CD4-positive, alpha-beta T cell (primary cell): ENCODE results near the gene RNF169. TPM values are rescaled to one million over a fixed set of nuclear protein-coding genes. Genes with fewer than 3 reads are reported as not detected.

ENCODE experiments used
- ATAC-seq: fragments of 200-7000 bp; cut with Tn5 transposase; one replicate; pipeline ENCODE4 v1.10.0; 2022; ENCODE audit warnings: mild to moderate bottlenecking; ENCODE audit not compliant: poor library complexity
- CTCF ChIA-PET: fragments of 350-600 bp; sonication (Branson Sonifier 250); formaldehyde crosslinking; loops from one replicate; lab custom pipeline; 2021; ENCODE audit warnings: antibody characterized with exemption, inconsistent platforms; lab: Charles Lee
- POLR2A ChIA-PET: fragments of 350-600 bp; sonication (Branson Sonifier 250); formaldehyde crosslinking; loops from one replicate; lab custom pipeline; 2021; ENCODE audit warnings: antibody characterized with exemption, inconsistent platforms; lab: Charles Lee
- DNase-seq, 14 experiments: peaks; one replicate each; pipeline ENCODE4 v3.0.0-alpha.2; 2013 to 2020; ENCODE audit warnings: mixed read lengths in 2 of 14
- H3K27ac ChIP-seq, 2 donors: one replicate each; pipeline versions ENCODE4 v1.5.1 to v1.7.0; 2013; ENCODE audit warnings: low read length in 2 of 2, low read depth in 1 of 2, mild to moderate bottlenecking in 1 of 2
- H3K27me3 ChIP-seq, 2 experiments: 1 replicate in 1 of 2; 2 replicates in 1 of 2; pipeline versions ENCODE4 v1.6.1 to v1.7.0; 2013; ENCODE audit warnings: low read length in 2 of 2, control low read depth in 1 of 2, mild to moderate bottlenecking in 1 of 2, moderate library complexity in 1 of 2; ENCODE audit not compliant: insufficient read depth in 2 of 2, control insufficient read depth in 1 of 2
- H3K36me3 ChIP-seq: one replicate; pipeline ENCODE4 v1.6.1; 2013; ENCODE audit warnings: low read length, control low read depth; ENCODE audit not compliant: insufficient read depth
- H3K4me1 ChIP-seq: one replicate; pipeline ENCODE4 v1.6.1; 2013; ENCODE audit warnings: low read length, control low read depth; ENCODE audit not compliant: insufficient read depth
- H3K4me3 ChIP-seq: one replicate; pipeline ENCODE4 v1.5.1; 2013; ENCODE audit warnings: mild to moderate bottlenecking, low read length, moderate library complexity
- H3K9me3 ChIP-seq, 2 experiments: 1 replicate in 1 of 2; 2 replicates in 1 of 2; pipeline versions ENCODE4 v1.6.1 to v1.7.0; 2013; ENCODE audit warnings: low read length in 2 of 2, mild to moderate bottlenecking in 2 of 2, control low read depth in 1 of 2, moderate library complexity in 1 of 2; ENCODE audit not compliant: control insufficient read depth in 1 of 2, insufficient read depth in 1 of 2
- H3K27ac Mint-ChIP-seq: one replicate; pipeline ENCODE4 v1.8.0; 2020; ENCODE audit warnings: mixed read lengths
- H3K27me3 Mint-ChIP-seq: one replicate; pipeline ENCODE4 v1.8.0; 2021; ENCODE audit warnings: mixed read lengths
- H3K36me3 Mint-ChIP-seq: one replicate; pipeline ENCODE4 v1.8.0; 2021; ENCODE audit warnings: low read depth, mixed read lengths
- H3K4me1 Mint-ChIP-seq: one replicate; pipeline ENCODE4 v1.8.0; 2021; ENCODE audit warnings: low read depth, mixed read lengths
- H3K4me3 Mint-ChIP-seq: one replicate; pipeline ENCODE4 v1.8.0; 2020; ENCODE audit warnings: mild to moderate bottlenecking, mixed read lengths
- H3K9me3 Mint-ChIP-seq: one replicate; pipeline ENCODE4 v1.8.0; 2020; ENCODE audit warnings: mixed read lengths
- CTCF ChIP-seq: fragments of 200-600 bp; IDR thresholded peaks from one replicate; pipeline ENCODE4 v1.8.0; 2022; ENCODE audit warnings: antibody characterized with exemption, mild to moderate bottlenecking
- intact Hi-C, 2 experiments: fragments of 100-400 bp; cut with DNase I in 1 of 2; cut with micrococcal nuclease in 1 of 2; formaldehyde crosslinking; loops; one replicate each; pipeline versions ENCODE4 v1.15.1 to v1.9.0; 2023 to 2025; cut with DNase I, micrococcal nuclease
- total RNA-seq, 174 experiments: library from RNA in 2 of 174; stranded (reverse) in 2 of 174; gene quantifications; one replicate each; pipeline ENCODE4 v1.2.3 and lab custom pipeline; 2021 to 2026

RNF169 gene
- total RNA-seq, 2 experiments from 2014 or later, result 15.2 to 15.5 TPM

DNA sequence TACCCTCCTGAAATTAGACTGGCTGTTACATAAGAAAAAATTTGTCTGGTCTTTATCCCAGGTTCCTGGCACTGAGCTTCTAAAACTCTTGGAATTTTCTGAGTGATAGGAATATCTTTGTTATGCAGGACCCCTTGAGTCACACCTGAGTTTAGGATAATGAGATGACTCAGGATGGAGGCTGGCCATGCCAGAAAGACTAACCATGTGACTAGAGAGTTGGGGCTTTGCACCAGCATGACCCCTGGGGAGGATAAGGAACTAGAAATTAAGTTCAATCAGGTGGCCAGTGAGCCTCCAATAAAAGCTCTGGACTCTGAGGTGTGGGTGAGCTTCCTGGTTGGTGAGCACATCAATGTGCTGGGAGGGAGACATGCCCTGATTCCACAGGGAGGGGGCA lies 112.1 kb downstream of the RNF169 start:
- intact Hi-C loops, result no loop called here
- CTCF ChIA-PET, result no interaction called here

DNA sequence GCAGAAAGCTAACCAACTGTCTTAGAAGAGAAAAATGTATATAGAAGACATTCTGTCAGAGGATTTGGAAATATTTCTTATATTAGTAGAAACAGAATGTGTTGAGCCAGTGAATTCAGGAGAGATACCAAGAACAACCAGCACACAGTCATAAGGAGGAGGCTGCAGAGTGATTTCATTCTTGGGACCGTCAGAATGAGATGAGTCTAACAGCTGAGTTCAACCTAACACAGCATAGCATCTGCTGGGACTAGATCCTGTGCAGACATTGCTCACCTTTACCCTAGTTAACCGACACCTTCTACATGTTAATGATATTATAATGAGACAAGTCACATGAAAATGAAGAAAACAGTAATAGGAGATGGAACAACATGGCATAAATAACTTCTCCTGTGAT lies 114.8 kb downstream of the RNF169 start:
- intact Hi-C loops, result no loop called here
- Mint-ChIP-seq H3K27me3 (no peaks in the 10 kb centered on the region), H3K27ac (no peak overlapping the region), H3K36me3 (peaks cover 97% of the 10 kb centered on the region), H3K9me3 (peaks cover 18% of the 10 kb centered on the region), H3K4me1 (no peaks in the 10 kb centered on the region), H3K4me3 (no peak overlapping the region)
- DNase-seq (no peak), ATAC-seq (no peak)
- Histone ChIP-seq H3K9me3 (peaks cover 29 to 50% of the 10 kb centered on the region in 2 experiments), H3K4me1 (peaks cover 5% of the 10 kb centered on the region), H3K27ac (no peak overlapping the region), H3K27me3 (no peaks in the 10 kb centered on the region), H3K36me3 (peaks cover 71% of the 10 kb centered on the region), H3K4me3 (no peak overlapping the region)
- TF ChIP-seq CTCF, result no peak
- ChIA-PET CTCF (no interaction called here), POLR2A (no interaction called here)

More for the DNA sequence above, 112.1 kb downstream of the RNF169 start:
- Histone ChIP-seq H3K4me3 (no peak overlapping the region), H3K27me3 (no peaks in the 10 kb centered on the region), H3K4me1 (peaks cover 5% of the 10 kb centered on the region), H3K36me3 (peaks cover 79% of the 10 kb centered on the region), H3K9me3 (peaks cover 17 to 24% of the 10 kb centered on the region in 2 experiments), H3K27ac (no peak overlapping the region)
- no peak for TF ChIP-seq CTCF
- POLR2A ChIA-PET, result no interaction called here
- ATAC-seq (no peak), DNase-seq (no peak)
- Mint-ChIP-seq H3K9me3 (peaks cover 14% of the 10 kb centered on the region), H3K27ac (no peak overlapping the region), H3K4me1 (no peaks in the 10 kb centered on the region), H3K27me3 (no peaks in the 10 kb centered on the region), H3K4me3 (no peak overlapping the region), H3K36me3 (peaks cover 98% of the 10 kb centered on the region)

GRCh38 chr11:74866557-74866956 lies 117.9 kb downstream of the RNF169 start:
- Histone ChIP-seq H3K9me3 (peaks cover 28 to 75% of the 10 kb centered on the region in 2 experiments), H3K36me3 (peaks cover 59% of the 10 kb centered on the region), H3K4me1 (no peaks in the 10 kb centered on the region), H3K27ac (no peak overlapping the region), H3K27me3 (no peaks in the 10 kb centered on the region), H3K4me3 (no peak overlapping the region)
- Mint-ChIP-seq H3K27me3 (no peaks in the 10 kb centered on the region), H3K9me3 (peaks cover 32% of the 10 kb centered on the region), H3K4me1 (no peaks in the 10 kb centered on the region), H3K4me3 (no peak overlapping the region), H3K27ac (no peak overlapping the region), H3K36me3 (peaks cover 99% of the 10 kb centered on the region)
- DNase-seq, result no peak
- TF ChIP-seq CTCF, result no peak
- CTCF ChIA-PET, result no interaction called here
- ATAC-seq, result no peak
- POLR2A ChIA-PET, result no interaction called here
- intact Hi-C loops, result no loop called here
